ENCODE results near the gene LRRC8D.

DNA sequence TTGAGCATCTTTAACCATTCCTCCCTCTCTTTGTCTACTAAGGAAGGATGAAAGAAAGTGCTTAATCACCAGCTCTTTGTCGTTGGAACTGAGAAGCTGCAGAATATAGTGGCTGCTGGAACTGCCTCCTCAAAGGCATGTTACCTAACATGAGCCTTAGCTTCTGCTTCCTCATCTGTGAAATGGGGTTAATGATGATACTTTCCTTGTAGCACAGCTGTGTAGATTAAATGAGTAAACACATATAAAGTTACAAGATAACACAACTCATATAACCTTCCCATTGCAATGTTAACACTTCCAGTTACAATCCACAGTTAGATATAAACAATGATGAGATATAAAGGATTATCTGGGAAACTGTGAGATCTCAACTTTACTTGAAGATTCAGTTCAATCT, 125.7 kb downstream of the LRRC8D start:
- TF ChIP-seq, protein P1, sequence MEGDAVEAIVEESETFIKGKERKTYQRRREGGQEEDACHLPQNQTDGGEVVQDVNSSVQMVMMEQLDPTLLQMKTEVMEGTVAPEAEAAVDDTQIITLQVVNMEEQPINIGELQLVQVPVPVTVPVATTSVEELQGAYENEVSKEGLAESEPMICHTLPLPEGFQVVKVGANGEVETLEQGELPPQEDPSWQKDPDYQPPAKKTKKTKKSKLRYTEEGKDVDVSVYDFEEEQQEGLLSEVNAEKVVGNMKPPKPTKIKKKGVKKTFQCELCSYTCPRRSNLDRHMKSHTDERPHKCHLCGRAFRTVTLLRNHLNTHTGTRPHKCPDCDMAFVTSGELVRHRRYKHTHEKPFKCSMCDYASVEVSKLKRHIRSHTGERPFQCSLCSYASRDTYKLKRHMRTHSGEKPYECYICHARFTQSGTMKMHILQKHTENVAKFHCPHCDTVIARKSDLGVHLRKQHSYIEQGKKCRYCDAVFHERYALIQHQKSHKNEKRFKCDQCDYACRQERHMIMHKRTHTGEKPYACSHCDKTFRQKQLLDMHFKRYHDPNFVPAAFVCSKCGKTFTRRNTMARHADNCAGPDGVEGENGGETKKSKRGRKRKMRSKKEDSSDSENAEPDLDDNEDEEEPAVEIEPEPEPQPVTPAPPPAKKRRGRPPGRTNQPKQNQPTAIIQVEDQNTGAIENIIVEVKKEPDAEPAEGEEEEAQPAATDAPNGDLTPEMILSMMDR (IDR thresholded peaks at IDR 0.05), result no peak
- TF ChIP-seq POLR2A (IDR thresholded peaks at IDR 0.05), result no peak
